Adrenal gland (tissue), 5 donors: ENCODE data around the gene CCDC167.

Experiments
- POLR2A ChIP-seq, 2 donors: fragments of 450-650 bp; IDR thresholded peaks; one replicate each; pipeline ENCODE4 v1.6.1; 2017; ENCODE audit warnings: antibody characterized with exemption in 2 of 2, mild to moderate bottlenecking in 2 of 2, moderate library complexity in 1 of 2
- TF ChIP-seq, protein P1 (sequence below), 6 experiments: fragments of 450-650 bp in 4 of 6; fragments of 200-600 bp in 2 of 6; sonication (generic) in 1 of 6; IDR thresholded peaks; 1 replicate in 5 of 6; 2 replicates in 1 of 6; pipeline versions ENCODE4 v1.5.1 to v1.8.0; 2016 to 2021; ENCODE audit warnings: antibody characterized with exemption in 6 of 6, mild to moderate bottlenecking in 2 of 6, moderate library complexity in 1 of 6
- donor health status: DM: no; HTN: no; CAD: no.

- TF ChIP-seq, protein P1, sequence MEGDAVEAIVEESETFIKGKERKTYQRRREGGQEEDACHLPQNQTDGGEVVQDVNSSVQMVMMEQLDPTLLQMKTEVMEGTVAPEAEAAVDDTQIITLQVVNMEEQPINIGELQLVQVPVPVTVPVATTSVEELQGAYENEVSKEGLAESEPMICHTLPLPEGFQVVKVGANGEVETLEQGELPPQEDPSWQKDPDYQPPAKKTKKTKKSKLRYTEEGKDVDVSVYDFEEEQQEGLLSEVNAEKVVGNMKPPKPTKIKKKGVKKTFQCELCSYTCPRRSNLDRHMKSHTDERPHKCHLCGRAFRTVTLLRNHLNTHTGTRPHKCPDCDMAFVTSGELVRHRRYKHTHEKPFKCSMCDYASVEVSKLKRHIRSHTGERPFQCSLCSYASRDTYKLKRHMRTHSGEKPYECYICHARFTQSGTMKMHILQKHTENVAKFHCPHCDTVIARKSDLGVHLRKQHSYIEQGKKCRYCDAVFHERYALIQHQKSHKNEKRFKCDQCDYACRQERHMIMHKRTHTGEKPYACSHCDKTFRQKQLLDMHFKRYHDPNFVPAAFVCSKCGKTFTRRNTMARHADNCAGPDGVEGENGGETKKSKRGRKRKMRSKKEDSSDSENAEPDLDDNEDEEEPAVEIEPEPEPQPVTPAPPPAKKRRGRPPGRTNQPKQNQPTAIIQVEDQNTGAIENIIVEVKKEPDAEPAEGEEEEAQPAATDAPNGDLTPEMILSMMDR (IDR thresholded peaks at IDR 0.05) = no peak
- no peak for TF ChIP-seq POLR2A (IDR thresholded peaks at IDR 0.05)
These were observed 26.2 kb downstream of the CCDC167 start for GRCh38 chr6:37473364-37474095.
